ENCODE measurements around the gene CD86. TPM values are rescaled to one million over a fixed set of nuclear protein-coding genes. Genes with fewer than 3 reads are reported as not detected.

The CD86 gene
- total RNA-seq, 1 donor from 2014 or later: not detected

DNA sequence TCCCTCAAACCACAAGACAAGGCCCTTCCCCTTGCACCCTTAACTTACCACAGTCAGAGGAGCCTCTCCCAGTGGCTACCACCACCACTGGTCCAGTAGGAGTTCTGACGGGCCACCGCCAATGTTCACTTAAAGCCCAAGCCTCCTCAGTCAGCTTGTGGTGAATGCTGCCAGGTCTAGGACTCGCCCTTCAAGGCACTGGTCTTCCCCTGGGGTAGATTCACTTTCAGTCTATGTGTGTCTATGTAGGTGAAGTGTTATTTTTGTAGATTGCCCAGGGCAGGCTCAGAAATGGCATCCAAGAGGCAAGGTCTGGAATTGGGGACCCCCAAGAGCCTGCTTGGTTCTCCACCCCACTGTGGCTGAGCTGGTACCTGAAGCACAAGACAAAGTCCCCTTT is 112.9 kb downstream of the CD86 start:
- Histone ChIP-seq H3K4me3 (ENCODE audit: insufficient read depth, low read depth, low read length) (no peak overlapping the region), H3K4me2 (ENCODE audit: low read length) (no peak overlapping the region), H2AFZ (ENCODE audit: low read depth, low read length) (no peak overlapping the region), H3K4me1 (ENCODE audit: insufficient read depth, low read length) (no peaks in the 10 kb centered on the region), H3K36me3 (ENCODE audit: insufficient read depth, low read length) (no peaks in the 10 kb centered on the region), H3K27me3 (ENCODE audit: insufficient read depth, low read length) (no peaks in the 10 kb centered on the region), H4K20me1 (ENCODE audit: insufficient read depth, low read length) (no peaks in the 10 kb centered on the region), H3K27ac (ENCODE audit: low read depth, low read length) (no peak overlapping the region), H3K79me2 (ENCODE audit: insufficient read depth, low read length) (no peaks in the 10 kb centered on the region), H3K9me3 (ENCODE audit: insufficient read depth, low read depth, low read length) (no peaks in the 10 kb centered on the region), H3K9ac (ENCODE audit: low read length) (no peak overlapping the region)
- H3K27ac Mint-ChIP-seq (ENCODE audit: unreplicated experiment): no peak overlapping the region
- DNase-seq (ENCODE audit: low read depth): no peak
- H3K4me3 Mint-ChIP-seq (ENCODE audit: unreplicated experiment): no peak overlapping the region
- peaks cover 9% of the 10 kb centered on the region for H3K9me3 Mint-ChIP-seq (ENCODE audit: unreplicated experiment)
- no peaks in the 10 kb centered on the region for H3K4me1 Mint-ChIP-seq (ENCODE audit: low read depth, unreplicated experiment)
- TF ChIP-seq, protein P1, sequence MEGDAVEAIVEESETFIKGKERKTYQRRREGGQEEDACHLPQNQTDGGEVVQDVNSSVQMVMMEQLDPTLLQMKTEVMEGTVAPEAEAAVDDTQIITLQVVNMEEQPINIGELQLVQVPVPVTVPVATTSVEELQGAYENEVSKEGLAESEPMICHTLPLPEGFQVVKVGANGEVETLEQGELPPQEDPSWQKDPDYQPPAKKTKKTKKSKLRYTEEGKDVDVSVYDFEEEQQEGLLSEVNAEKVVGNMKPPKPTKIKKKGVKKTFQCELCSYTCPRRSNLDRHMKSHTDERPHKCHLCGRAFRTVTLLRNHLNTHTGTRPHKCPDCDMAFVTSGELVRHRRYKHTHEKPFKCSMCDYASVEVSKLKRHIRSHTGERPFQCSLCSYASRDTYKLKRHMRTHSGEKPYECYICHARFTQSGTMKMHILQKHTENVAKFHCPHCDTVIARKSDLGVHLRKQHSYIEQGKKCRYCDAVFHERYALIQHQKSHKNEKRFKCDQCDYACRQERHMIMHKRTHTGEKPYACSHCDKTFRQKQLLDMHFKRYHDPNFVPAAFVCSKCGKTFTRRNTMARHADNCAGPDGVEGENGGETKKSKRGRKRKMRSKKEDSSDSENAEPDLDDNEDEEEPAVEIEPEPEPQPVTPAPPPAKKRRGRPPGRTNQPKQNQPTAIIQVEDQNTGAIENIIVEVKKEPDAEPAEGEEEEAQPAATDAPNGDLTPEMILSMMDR (IDR thresholded peaks at IDR 0.05; ENCODE audit: insufficient read depth, low read depth, low read length): no peak
- no peak for TF ChIP-seq EZH2 (IDR thresholded peaks at IDR 0.05; ENCODE audit: insufficient read depth, low read length)
- FAIRE-seq: no peak
- H3K27me3 Mint-ChIP-seq (ENCODE audit: low read depth, unreplicated experiment): no peaks in the 10 kb centered on the region
- H3K36me3 Mint-ChIP-seq (ENCODE audit: low read depth, unreplicated experiment): no peaks in the 10 kb centered on the region

DNA sequence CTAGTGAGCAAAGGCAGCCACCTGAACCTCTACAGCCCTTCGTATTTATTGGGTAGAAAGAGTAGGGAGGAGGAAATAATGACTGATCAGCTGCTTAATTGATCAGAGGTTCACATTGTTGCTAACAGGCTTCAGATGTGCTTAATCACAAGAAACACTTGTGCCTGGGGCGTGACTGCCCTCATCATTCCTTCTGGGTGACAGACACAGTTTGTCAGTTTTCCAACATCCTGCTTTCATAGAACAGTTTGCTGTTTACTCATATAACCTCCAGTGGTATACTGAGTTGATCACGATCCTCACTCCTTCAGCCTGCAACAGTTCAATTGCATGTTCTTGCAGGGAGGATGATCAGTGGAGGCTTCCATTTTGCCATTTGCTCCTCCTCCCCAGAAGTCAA is 114.7 kb downstream of the CD86 start:
- Histone ChIP-seq H3K9me3 (ENCODE audit: insufficient read depth, low read depth, low read length) (no peaks in the 10 kb centered on the region), H3K4me3 (ENCODE audit: insufficient read depth, low read depth, low read length) (no peak overlapping the region), H3K4me1 (ENCODE audit: insufficient read depth, low read length) (no peaks in the 10 kb centered on the region), H3K79me2 (ENCODE audit: insufficient read depth, low read length) (no peaks in the 10 kb centered on the region), H4K20me1 (ENCODE audit: insufficient read depth, low read length) (no peaks in the 10 kb centered on the region), H3K36me3 (ENCODE audit: insufficient read depth, low read length) (no peaks in the 10 kb centered on the region), H3K27ac (ENCODE audit: low read depth, low read length) (no peak overlapping the region), H2AFZ (ENCODE audit: low read depth, low read length) (no peak overlapping the region), H3K4me2 (ENCODE audit: low read length) (no peak overlapping the region), H3K9ac (ENCODE audit: low read length) (no peak overlapping the region), H3K27me3 (ENCODE audit: insufficient read depth, low read length) (no peaks in the 10 kb centered on the region)
- Mint-ChIP-seq H3K36me3 (ENCODE audit: low read depth, unreplicated experiment) (no peaks in the 10 kb centered on the region), H3K27me3 (ENCODE audit: low read depth, unreplicated experiment) (no peaks in the 10 kb centered on the region), H3K4me1 (ENCODE audit: low read depth, unreplicated experiment) (no peaks in the 10 kb centered on the region), H3K4me3 (ENCODE audit: unreplicated experiment) (no peak overlapping the region), H3K27ac (ENCODE audit: unreplicated experiment) (no peak overlapping the region), H3K9me3 (ENCODE audit: unreplicated experiment) (peaks cover 12% of the 10 kb centered on the region)
- DNase-seq (ENCODE audit: low read depth) (no peak), FAIRE-seq (no peak)
- TF ChIP-seq, protein P1 (IDR thresholded peaks at IDR 0.05; ENCODE audit: insufficient read depth, low read depth, low read length): no peak
- no peak for TF ChIP-seq EZH2 (IDR thresholded peaks at IDR 0.05; ENCODE audit: insufficient read depth, low read length)

Other genes with a start within 250 kb of the CD86 start
- gene IQCB1, start 220.3 kb upstream of the CD86 start, total RNA-seq: 13.1 and 13.8 TPM in 2 replicates
- gene EAF2, start 220.2 kb upstream of the CD86 start, total RNA-seq: 1.7 and 1.8 TPM in 2 replicates
- gene SLC15A2, start 161.0 kb upstream of the CD86 start, total RNA-seq: 0.19 and 0.89 TPM in 2 replicates
- not detected in 2 replicates for gene ILDR1, start 33.1 kb upstream of the CD86 start, total RNA-seq
- not detected in 2 replicates for gene CASR, start 128.3 kb downstream of the CD86 start, total RNA-seq